ENCODE data around the gene ZNF14.
"Not testable (repeated sequence)": the region's sequence is repeated elsewhere in the genome, so short reads cannot be mapped to it uniquely, and the experiment has no call there.

ZNF14 gene

GRCh38 chr19:19687090-19687489 lies 45.8 kb downstream of the ZNF14 start:
- DNase-seq (ENCODE audit: low spot score), result no peak

GRCh38 chr19:19686580-19686979 lies 46.3 kb downstream of the ZNF14 start:
- DNase-seq (ENCODE audit: low spot score), result no peak

DNA sequence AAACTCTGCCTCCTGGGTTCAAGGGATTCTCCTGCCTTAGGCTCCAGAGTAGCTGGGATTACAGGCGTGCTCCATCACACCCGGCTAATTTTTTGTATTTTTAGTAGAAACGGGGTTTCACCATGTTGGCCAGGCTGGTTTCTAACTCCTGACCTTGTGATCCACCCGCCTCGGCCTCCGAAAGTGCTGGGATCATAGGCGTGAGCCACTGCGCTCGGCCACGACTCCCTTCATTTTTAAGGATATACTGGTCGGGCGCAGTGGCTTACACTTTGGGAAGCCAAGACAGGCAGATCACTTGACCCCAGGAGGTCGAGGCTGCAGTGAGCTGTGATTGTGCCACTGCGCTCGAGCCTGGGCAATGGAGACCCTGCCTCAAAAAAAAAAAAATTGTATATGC lies 46.8 kb downstream of the ZNF14 start:
- not testable (repeated sequence) for DNase-seq (ENCODE audit: low spot score)

DNA sequence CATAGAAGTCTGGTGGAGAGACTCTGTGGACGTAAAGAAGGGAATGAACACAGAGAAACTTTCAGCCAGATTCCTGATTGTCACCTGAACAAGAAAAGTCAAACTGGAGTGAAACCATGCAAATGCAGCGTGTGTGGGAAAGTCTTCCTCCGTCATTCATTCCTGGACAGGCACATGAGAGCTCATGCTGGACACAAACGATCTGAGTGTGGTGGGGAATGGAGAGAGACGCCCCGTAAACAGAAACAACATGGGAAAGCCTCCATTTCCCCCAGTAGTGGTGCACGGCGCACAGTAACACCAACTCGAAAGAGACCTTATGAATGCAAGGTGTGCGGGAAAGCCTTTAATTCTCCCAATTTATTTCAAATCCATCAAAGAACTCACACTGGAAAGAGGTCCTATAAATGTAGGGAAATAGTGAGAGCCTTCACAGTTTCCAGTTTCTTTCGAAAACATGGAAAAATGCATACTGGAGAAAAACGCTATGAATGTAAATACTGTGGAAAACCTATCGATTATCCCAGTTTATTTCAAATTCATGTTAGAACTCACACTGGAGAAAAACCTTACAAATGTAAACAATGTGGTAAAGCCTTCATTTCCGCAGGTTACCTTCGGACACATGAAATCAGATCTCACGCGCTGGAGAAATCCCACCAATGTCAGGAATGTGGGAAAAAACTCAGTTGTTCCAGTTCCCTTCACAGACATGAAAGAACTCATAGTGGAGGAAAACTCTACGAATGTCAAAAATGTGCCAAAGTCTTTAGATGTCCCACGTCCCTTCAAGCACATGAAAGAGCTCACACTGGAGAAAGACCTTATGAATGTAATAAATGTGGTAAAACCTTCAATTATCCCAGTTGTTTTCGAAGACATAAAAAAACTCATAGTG lies 53.5 kb downstream of the ZNF14 start:
- no peak for DNase-seq (ENCODE audit: low spot score)

- DNase-seq (ENCODE audit: low spot score), result no peak
Measured at GRCh38 chr19:19677579-19677978, 55.3 kb downstream of the ZNF14 start.

- DNase-seq (ENCODE audit: low spot score), result no peak
Measured at GRCh38 chr19:19674315-19674714, 58.6 kb downstream of the ZNF14 start.

DNA sequence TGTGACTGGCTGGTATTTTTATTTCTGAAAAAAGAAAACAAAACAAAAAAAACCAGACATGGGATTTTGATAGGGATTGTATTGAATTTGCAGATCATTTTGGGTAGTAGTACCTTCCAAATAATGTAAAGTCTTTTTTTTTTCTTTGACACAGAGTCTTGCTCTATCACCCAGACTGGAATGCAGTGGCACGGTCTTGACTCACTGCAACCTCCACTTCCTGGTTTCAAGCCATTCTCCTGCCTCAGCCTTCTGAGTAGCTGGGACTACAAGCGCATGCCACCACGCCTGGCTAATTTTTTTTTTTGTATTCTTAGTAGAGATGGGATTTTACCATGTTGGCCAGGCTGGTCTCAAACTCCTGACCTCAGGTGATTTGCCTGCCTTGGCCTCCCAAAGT lies 60.1 kb downstream of the ZNF14 start:
- DNase-seq (ENCODE audit: low spot score), result peak; percentile 68

- DNase-seq (ENCODE audit: low spot score), result peak; percentile 38
Measured at GRCh38 chr19:19670070-19670551, 62.8 kb downstream of the ZNF14 start.

DNA sequence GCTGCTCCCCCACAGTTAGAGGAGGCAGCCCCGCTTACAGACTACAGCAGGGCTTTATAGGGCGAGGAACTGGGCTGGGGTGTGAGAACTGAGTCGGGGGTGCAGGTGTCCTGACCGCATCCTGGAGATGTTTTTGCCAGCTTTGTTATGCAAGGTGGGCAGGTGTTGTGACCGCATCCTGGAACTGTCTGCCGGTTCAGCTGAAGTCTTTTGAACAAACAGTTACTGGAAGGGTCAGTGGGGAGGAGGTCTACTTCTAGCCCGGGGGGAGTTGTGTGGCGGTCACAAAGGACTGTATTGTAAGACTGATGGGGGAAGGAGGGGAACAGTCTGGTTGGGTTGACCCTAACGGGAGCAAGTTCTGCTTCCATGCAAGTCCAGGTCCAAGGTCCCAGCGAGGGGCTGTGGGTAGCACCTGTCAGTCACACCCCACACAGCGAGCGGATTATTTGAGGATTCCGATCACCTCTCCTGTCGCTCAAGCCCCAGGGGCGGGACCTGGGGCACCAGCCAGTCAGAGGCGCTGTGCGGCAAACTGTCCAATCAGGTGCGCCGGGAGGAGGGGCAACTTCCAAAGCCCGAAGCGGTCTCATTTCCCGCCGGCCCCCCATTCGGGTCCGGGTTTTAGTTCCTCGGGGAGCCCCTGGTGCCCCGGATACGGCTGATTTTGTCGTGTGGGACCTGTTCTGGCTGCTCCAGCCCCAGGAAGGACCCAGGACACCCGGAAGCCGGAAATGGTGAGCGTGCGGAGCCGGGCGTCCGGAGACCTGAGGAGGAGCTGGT lies 64.5 kb downstream of the ZNF14 start, which contains the start of gene ZNF101:
TSS of gene ZNF101 (plus strand) at position 610 of the 783 bp plus-strand sequence. CDS start at position 735, 125 bp downstream.
- peak; percentile 95 for DNase-seq (ENCODE audit: low spot score)

DNA sequence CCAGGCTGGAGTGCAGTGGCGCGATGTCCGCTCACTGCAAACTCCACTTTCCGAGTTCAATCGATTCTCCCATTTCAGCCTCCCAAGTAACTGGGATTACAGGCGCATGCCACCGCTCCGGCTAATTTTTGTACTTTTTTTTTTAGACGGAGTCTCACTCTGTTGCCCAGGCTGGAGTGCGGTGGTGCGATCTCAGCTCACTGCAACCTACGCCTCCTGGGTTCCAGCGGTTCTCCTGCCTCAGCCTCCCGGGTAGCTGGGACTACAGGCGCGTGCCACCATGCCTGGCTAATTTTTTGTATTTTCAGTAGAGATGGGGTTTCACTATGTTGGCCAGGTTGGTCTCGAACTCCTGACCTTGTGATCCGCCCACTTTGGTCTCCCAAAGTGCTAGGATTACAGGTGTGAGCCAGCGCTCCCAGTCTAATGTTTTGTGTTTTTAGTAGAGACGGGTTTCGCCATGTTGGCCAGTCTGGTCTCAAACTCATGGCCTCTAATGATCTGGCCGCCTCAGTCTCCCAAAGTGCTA lies 67.4 kb downstream of the ZNF14 start:
- not testable (repeated sequence) for DNase-seq (ENCODE audit: low spot score)

GRCh38 chr19:19663256-19664120 lies 69.4 kb downstream of the ZNF14 start, which contains the start of gene ATP13A1:
Gene ATP13A1, minus strand, starts transcription at chr19:19663676. Its CDS starts 10 bp downstream, at chr19:19663666.
- peak; percentile 99 for DNase-seq (ENCODE audit: low spot score)

- DNase-seq (ENCODE audit: low spot score), result no peak
Measured at GRCh38 chr19:19662871-19663255, 70.0 kb downstream of the ZNF14 start.

GRCh38 chr19:19662344-19662743 lies 70.6 kb downstream of the ZNF14 start:
- no peak for DNase-seq (ENCODE audit: low spot score)

GRCh38 chr19:19661675-19662251 lies 71.1 kb downstream of the ZNF14 start:
- no peak for DNase-seq (ENCODE audit: low spot score)

DNA sequence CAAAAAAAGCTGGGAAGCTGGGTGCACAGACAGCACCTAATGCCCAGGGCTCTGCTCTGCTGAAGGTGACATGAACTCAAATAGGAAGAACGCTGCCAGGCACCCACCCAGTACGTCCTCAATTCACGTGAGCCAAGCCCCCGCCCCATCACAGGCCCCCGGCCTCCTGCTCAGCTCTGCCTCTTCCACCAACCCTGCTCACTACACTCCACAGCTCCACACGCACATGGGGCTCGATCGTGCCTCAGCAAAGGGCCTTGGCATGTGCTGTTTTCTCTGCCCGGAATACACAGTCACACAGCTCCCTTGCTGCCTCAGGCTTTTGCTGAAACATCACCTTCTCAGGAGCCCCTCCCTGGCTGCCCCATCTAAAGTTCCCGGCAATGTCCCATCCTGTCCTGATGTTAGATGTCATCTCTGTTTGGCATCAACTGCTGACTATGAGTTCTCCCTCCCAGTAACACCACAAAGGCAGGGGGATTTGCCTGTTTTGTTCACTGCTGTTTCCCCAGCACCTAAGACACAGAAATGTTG lies 71.7 kb downstream of the ZNF14 start:
- no peak for DNase-seq (ENCODE audit: low spot score)
